HG02763 (cell line): ENCODE measurements around the gene AP3S2.
"Not testable (repeated sequence)": the region's sequence is repeated elsewhere in the genome, so short reads cannot be mapped to it uniquely, and the experiment has no call there.

Source experiments
- ATAC-seq: cut with Tn5 transposase; IDR thresholded peaks from one replicate; pipeline ENCODE4 v1.9.1; 2021; ENCODE audit warnings: mild to moderate bottlenecking, moderate library complexity; ENCODE audit not compliant: unreplicated experiment

AP3S2 gene

GRCh38 chr15:89903858-89904130 lies 10.0 kb upstream of the AP3S2 start:
- ATAC-seq: no peak

- no peak for ATAC-seq
These were observed 9.4 kb upstream of the AP3S2 start for GRCh38 chr15:89903015-89903857.

- no peak for ATAC-seq
These were observed 7.1 kb upstream of the AP3S2 start for GRCh38 chr15:89900849-89901248.

- no peak for ATAC-seq
These were observed 6.3 kb upstream of the AP3S2 start for GRCh38 chr15:89899951-89900567.

- no peak for ATAC-seq
These were observed 5.6 kb upstream of the AP3S2 start for GRCh38 chr15:89899295-89899945.

GRCh38 chr15:89898614-89899294 lies 5.0 kb upstream of the AP3S2 start:
- ATAC-seq: peak; percentile 46

GRCh38 chr15:89898146-89898545 lies 4.4 kb upstream of the AP3S2 start:
- ATAC-seq: no peak

GRCh38 chr15:89893027-89893426 lies 767 bp downstream of the AP3S2 start:
- ATAC-seq: no peak

GRCh38 chr15:89888214-89888804 lies 5.5 kb downstream of the AP3S2 start:
- ATAC-seq: no peak

GRCh38 chr15:89885611-89886010 lies 8.2 kb downstream of the AP3S2 start:
- no peak for ATAC-seq

GRCh38 chr15:89885179-89885578 lies 8.6 kb downstream of the AP3S2 start:
- not testable (repeated sequence) for ATAC-seq

GRCh38 chr15:89883518-89883917 lies 10.3 kb downstream of the AP3S2 start:
- no peak for ATAC-seq

GRCh38 chr15:89880727-89881126 lies 13.1 kb downstream of the AP3S2 start:
- ATAC-seq: no peak

- no peak for ATAC-seq
These were observed 15.5 kb downstream of the AP3S2 start for GRCh38 chr15:89878323-89878722.

GRCh38 chr15:89877083-89877425 lies 16.7 kb downstream of the AP3S2 start:
- no peak for ATAC-seq

GRCh38 chr15:89876396-89877082 lies 17.3 kb downstream of the AP3S2 start:
- ATAC-seq: no peak

- ATAC-seq: no peak
These were observed 18.1 kb downstream of the AP3S2 start for GRCh38 chr15:89875741-89876140.

GRCh38 chr15:89874926-89875564 lies 18.7 kb downstream of the AP3S2 start:
- peak; percentile 63 for ATAC-seq

GRCh38 chr15:89870688-89871288 lies 23.0 kb downstream of the AP3S2 start:
- no peak for ATAC-seq

GRCh38 chr15:89870006-89870405 lies 23.8 kb downstream of the AP3S2 start:
- ATAC-seq: no peak
